HepG2 (cell line): ENCODE results near the gene PRKAR1A. TPM values are rescaled to one million over a fixed set of nuclear protein-coding genes. Genes with fewer than 3 reads are reported as not detected.

ENCODE experiments used
- BCL6 ChIP-seq: IDR thresholded peaks from 2 replicates; pipeline ENCODE4 v1.6.1; 2016; ENCODE audit warnings: missing genetic modification reagents, missing compliant biosample characterization
- DZIP1 ChIP-seq: sonication (generic); formaldehyde crosslinking; IDR thresholded peaks from 2 replicates; pipeline ENCODE4 v1.5.0; 2020; ENCODE audit warnings: mild to moderate bottlenecking, missing genetic modification reagents
- GZF1 ChIP-seq: sonication (generic); formaldehyde crosslinking; IDR thresholded peaks from 2 replicates; pipeline ENCODE4 v1.5.1; 2020; ENCODE audit warnings: mild to moderate bottlenecking, missing genetic modification reagents
- HIVEP1 ChIP-seq: sonication (generic); formaldehyde crosslinking; IDR thresholded peaks from 2 replicates; pipeline ENCODE4 v1.4.0; 2020; ENCODE audit warnings: mild to moderate bottlenecking, missing genetic modification reagents
- HMGA1 ChIP-seq: sonication (generic); formaldehyde crosslinking; conservative IDR thresholded peaks from 2 replicates; pipeline ENCODE4 v1.4.0; 2020; ENCODE audit warnings: missing genetic modification reagents
- KDM1A ChIP-seq: IDR thresholded peaks from 2 replicates; pipeline ENCODE4 v1.6.1; 2016; ENCODE audit warnings: missing compliant biosample characterization
- KDM4B ChIP-seq: sonication (generic); formaldehyde crosslinking; IDR thresholded peaks from 2 replicates; pipeline ENCODE4 v1.4.0; 2020; ENCODE audit warnings: missing genetic modification reagents
- KLF16 ChIP-seq, 2 experiments: sonication (generic) in 1 of 2; formaldehyde crosslinking in 1 of 2; IDR thresholded peaks; 2 replicates each; pipeline versions ENCODE4 v1.6.1 to v1.8.0; 2016 to 2023; ENCODE audit warnings: missing genetic modification reagents in 2 of 2, missing compliant biosample characterization in 1 of 2
- MAF1 ChIP-seq: sonication (generic); formaldehyde crosslinking; IDR thresholded peaks from 2 replicates; pipeline ENCODE4 v1.5.0; 2020; ENCODE audit warnings: missing genetic modification reagents, borderline replicate concordance
- PLRG1 ChIP-seq: fragments of 450-650 bp; conservative IDR thresholded peaks from 2 replicates; pipeline ENCODE4 v1.6.1; 2016
- SAP130 ChIP-seq: IDR thresholded peaks from 2 replicates; pipeline ENCODE4 v1.6.1; 2016; ENCODE audit warnings: low read depth
- STAT6 ChIP-seq: sonication (generic); formaldehyde crosslinking; IDR thresholded peaks from 2 replicates; pipeline ENCODE4 v1.4.0; 2020; ENCODE audit warnings: missing genetic modification reagents, mild to moderate bottlenecking, borderline replicate concordance
- TBX2 ChIP-seq: sonication (generic); formaldehyde crosslinking; IDR thresholded peaks from 2 replicates; pipeline ENCODE4 v1.5.0; 2020; ENCODE audit warnings: missing genetic modification reagents, mild to moderate bottlenecking, borderline replicate concordance
- ZC3H4 ChIP-seq: sonication (generic); formaldehyde crosslinking; IDR thresholded peaks from 2 replicates; pipeline ENCODE4 v1.4.0; 2020; ENCODE audit warnings: missing genetic modification reagents, borderline replicate concordance
- ZNF724P ChIP-seq: sonication (generic); formaldehyde crosslinking; IDR thresholded peaks from 2 replicates; pipeline ENCODE4 v1.8.0; 2022; ENCODE audit warnings: missing genetic modification reagents, borderline replicate concordance
- ZNF773 ChIP-seq: sonication (generic); formaldehyde crosslinking; IDR thresholded peaks from 2 replicates; pipeline ENCODE4 v1.4.0; 2020; ENCODE audit warnings: missing genetic modification reagents, borderline replicate concordance
- polyA plus RNA-seq, 8 experiments: library from polyadenylated mRNA; depleted of rRNA in 3 of 8; stranded (reverse) in 7 of 8; unstranded in 1 of 8; fragments of >200 nt; fragmentation: Illumina TruSeq in 4 of 8; extraction: Trizol in 4 of 8; gene quantifications; 2 replicates each; pipeline versions ENCODE4 v1.2.1 to v1.2.3, GENCODE V29; 2011 to 2016; ENCODE audit warnings: low read depth in 4 of 8, missing spikeins in 1 of 8, mixed read lengths in 1 of 8; ENCODE audit not compliant: insufficient read depth in 1 of 8
- total RNA-seq, 5 experiments: library from RNA; depleted of rRNA; stranded (reverse); fragments of >200 nt; fragmentation: Illumina TruSeq; extraction: Trizol; gene quantifications; 2 replicates each; pipeline ENCODE4 v1.2.3, GENCODE V29; 2016; ENCODE audit warnings: low read depth in 1 of 5
- TF ChIP-seq, protein P1 (sequence below): sonication (generic); formaldehyde crosslinking; IDR thresholded peaks from 2 replicates; pipeline ENCODE4 v1.4.0; 2020; ENCODE audit warnings: missing genetic modification reagents
- TF ChIP-seq, protein P2 (sequence below): sonication (generic); formaldehyde crosslinking; IDR thresholded peaks from 2 replicates; pipeline ENCODE4 v1.5.0; 2020; ENCODE audit warnings: missing genetic modification reagents
- TF ChIP-seq, protein P3 (sequence below): sonication (generic); formaldehyde crosslinking; IDR thresholded peaks from 2 replicates; pipeline ENCODE4 v1.4.0; 2020; ENCODE audit warnings: missing genetic modification reagents

PRKAR1A gene
- total and polyA plus RNA-seq, 2 of the 13 experiments (the other 11 are each of a cell fraction or from before 2014, with no cell fraction given) = 265 to 266 TPM

- no peak for TF ChIP-seq KLF16 (CRISPR knock-in tag; IDR thresholded peaks at IDR 0.05)
- TF ChIP-seq, protein P1, sequence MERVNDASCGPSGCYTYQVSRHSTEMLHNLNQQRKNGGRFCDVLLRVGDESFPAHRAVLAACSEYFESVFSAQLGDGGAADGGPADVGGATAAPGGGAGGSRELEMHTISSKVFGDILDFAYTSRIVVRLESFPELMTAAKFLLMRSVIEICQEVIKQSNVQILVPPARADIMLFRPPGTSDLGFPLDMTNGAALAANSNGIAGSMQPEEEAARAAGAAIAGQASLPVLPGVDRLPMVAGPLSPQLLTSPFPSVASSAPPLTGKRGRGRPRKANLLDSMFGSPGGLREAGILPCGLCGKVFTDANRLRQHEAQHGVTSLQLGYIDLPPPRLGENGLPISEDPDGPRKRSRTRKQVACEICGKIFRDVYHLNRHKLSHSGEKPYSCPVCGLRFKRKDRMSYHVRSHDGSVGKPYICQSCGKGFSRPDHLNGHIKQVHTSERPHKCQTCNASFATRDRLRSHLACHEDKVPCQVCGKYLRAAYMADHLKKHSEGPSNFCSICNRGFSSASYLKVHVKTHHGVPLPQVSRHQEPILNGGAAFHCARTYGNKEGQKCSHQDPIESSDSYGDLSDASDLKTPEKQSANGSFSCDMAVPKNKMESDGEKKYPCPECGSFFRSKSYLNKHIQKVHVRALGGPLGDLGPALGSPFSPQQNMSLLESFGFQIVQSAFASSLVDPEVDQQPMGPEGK (CRISPR knock-in tag) = 0 out of 2 replicates have a peak, but pooled peaks have one; percentile 3
- TF ChIP-seq KDM4B = no peak
- TF ChIP-seq SAP130 (CRISPR knock-in tag) = peak; percentile 58
- TF ChIP-seq ZC3H4 (CRISPR knock-in tag) = no peak
- no peak for TF ChIP-seq KDM1A (CRISPR knock-in tag)
- 0 out of 2 replicates have a peak, but pooled peaks have one; percentile 4 for TF ChIP-seq BCL6 (CRISPR knock-in tag)
- no peak for TF ChIP-seq PLRG1
- no peak for TF ChIP-seq MAF1 (CRISPR knock-in tag)
- TF ChIP-seq DZIP1 (CRISPR knock-in tag) = no peak
- TF ChIP-seq HIVEP1 (CRISPR knock-in tag) = no peak
- TF ChIP-seq, protein P2, sequence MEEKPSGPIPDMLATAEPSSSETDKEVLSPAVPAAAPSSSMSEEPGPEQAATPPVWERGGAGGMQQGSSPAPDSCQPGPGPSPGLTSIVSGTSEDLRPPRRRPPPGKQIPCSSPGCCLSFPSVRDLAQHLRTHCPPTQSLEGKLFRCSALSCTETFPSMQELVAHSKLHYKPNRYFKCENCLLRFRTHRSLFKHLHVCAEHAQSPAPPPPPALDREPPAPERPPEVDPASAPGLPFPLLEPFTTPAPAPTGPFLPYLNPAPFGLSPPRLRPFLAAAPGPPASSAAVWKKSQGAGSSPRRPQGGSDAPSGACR (CRISPR knock-in tag) = 0 out of 2 replicates have a peak, but pooled peaks have one; percentile 48
- no peak for TF ChIP-seq ZNF773 (CRISPR knock-in tag)
- TF ChIP-seq GZF1 (CRISPR knock-in tag) = no peak
- TF ChIP-seq HMGA1 (CRISPR knock-in tag) = no peak
- no peak for TF ChIP-seq ZNF724P (CRISPR knock-in tag)
- TF ChIP-seq STAT6 (CRISPR knock-in tag) = no peak
- 0 out of 2 replicates have a peak, but pooled peaks have one; percentile 20 for TF ChIP-seq TBX2 (CRISPR knock-in tag)
- TF ChIP-seq, protein P3, sequence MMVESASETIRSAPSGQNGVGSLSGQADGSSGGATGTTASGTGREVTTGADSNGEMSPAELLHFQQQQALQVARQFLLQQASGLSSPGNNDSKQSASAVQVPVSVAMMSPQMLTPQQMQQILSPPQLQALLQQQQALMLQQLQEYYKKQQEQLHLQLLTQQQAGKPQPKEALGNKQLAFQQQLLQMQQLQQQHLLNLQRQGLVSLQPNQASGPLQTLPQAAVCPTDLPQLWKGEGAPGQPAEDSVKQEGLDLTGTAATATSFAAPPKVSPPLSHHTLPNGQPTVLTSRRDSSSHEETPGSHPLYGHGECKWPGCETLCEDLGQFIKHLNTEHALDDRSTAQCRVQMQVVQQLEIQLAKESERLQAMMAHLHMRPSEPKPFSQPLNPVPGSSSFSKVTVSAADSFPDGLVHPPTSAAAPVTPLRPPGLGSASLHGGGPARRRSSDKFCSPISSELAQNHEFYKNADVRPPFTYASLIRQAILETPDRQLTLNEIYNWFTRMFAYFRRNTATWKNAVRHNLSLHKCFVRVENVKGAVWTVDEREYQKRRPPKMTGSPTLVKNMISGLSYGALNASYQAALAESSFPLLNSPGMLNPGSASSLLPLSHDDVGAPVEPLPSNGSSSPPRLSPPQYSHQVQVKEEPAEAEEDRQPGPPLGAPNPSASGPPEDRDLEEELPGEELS (CRISPR knock-in tag) = peak; percentile 44; the same call in 1 of the 2 replicates
Observed at GRCh38 chr17:68514831-68515635, 2.8 kb downstream of the PRKAR1A start (continued).
